GM21360 (cell line): ENCODE results near the gene LRWD1.
"Not testable (repeated sequence)": the region's sequence is repeated elsewhere in the genome, so short reads cannot be mapped to it uniquely, and the experiment has no call there.

ENCODE experiments used
- ATAC-seq: cut with Tn5 transposase; IDR thresholded peaks from one replicate; pipeline ENCODE4 v1.9.1; 2021; ENCODE audit warnings: mild to moderate bottlenecking, moderate library complexity; ENCODE audit not compliant: unreplicated experiment

Gene LRWD1

GRCh38 chr7:102439963-102440795, 24.6 kb upstream of the LRWD1 start:
- no peak for ATAC-seq

- peak; percentile 37 for ATAC-seq
Observed at GRCh38 chr7:102444961-102445673, 19.7 kb upstream of the LRWD1 start.

DNA sequence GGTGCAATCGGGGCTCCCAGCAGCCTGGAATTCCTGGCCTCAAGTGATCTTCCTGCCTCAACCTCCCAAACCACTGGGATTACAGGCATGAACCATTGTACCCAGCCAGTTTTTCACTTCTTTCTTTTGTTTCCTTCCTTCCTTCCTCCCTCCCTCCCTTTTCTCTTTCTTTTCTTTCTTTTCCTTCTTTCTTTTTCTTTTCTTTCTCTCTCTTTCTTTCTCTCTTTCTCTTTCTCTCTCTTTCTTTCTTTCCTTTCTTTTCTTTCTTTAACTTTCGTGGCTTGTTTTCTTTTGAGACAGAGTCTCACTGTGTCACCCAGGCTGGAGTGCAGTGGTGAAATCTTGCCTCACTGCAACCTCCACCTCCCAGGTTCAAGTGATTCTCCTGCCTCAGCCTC, 19.1 kb upstream of the LRWD1 start:
- no peak for ATAC-seq

DNA sequence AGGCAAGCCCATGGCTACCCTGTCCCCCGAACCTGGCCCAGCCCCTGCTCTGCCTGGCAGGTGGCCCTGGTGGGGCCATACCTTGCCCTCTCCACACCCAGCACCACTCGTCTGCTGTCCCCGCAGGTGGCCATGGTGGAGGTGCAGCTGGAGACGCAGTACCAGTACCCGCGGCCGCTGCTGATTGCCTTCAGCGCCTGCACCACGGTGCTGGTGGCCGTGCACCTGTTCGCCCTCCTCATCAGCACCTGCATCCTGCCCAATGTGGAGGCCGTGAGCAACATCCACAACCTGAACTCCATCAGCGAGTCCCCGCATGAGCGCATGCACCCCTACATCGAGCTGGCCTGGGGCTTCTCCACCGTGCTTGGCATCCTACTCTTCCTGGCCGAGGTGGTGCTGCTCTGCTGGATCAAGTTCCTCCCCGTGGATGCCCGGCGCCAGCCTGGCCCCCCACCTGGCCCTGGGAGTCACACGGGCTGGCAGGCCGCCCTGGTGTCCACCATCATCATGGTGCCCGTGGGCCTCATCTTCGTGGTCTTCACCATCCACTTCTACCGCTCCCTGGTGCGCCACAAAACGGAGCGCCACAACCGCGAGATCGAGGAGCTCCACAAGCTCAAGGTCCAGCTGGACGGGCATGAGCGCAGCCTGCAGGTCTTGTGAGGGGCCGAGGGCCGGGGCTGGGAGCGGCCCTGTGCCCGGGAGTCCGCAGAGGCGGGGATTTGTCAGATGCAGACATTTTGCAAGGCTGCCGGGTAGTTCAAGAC, 18.2 kb upstream of the LRWD1 start:
- no peak for ATAC-seq

DNA sequence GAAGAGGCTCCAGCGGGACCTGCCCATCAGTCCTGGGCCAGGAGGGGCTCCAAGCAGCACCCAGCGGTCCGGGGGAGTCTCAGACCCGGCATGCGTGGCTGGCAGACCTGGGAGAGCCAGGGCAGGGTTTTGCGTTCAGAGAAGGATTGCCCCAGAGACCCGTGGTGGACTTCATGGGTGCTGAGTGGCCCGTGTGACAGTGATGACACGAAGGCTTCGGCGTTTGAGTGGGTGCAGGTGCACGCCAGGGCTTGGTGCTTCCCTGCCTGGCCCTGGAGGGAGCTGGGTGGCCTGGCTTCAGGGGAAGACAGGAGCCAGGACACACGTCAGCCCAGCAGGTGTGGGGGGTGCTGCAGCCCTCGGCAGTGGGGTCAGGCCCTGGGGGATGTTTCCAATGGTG, 17.5 kb upstream of the LRWD1 start:
- no peak for ATAC-seq

- ATAC-seq, result no peak
Observed at GRCh38 chr7:102449136-102449535, 15.6 kb upstream of the LRWD1 start.

- no peak for ATAC-seq
Observed at GRCh38 chr7:102450242-102450641, 14.5 kb upstream of the LRWD1 start.

GRCh38 chr7:102451371-102452054, 13.3 kb upstream of the LRWD1 start:
- no peak for ATAC-seq

DNA sequence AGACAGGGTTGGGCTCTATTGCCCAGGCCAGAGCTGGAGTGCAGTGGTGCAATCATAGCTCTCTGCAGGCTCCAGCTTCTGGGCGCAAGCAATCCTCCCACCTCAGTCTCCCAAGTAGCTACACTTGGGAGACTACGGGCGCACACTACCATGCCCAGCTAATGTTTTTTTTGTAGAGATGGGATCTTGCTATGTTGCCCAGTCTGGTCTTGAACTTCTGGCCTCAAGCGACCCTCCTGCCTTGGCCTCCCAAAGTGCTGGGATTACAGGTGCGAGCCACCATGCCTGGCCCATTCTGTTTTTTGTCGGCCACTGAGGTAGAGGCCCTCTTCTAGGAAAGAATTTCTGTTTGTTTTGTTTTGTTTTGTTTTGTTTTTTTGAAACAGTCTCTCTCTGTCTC, 12.3 kb upstream of the LRWD1 start:
- ATAC-seq, result no peak

GRCh38 chr7:102453319-102453718, 11.5 kb upstream of the LRWD1 start:
- no peak for ATAC-seq

- no peak for ATAC-seq
Observed at GRCh38 chr7:102454468-102454867, 10.3 kb upstream of the LRWD1 start.

GRCh38 chr7:102454932-102455331, 9.9 kb upstream of the LRWD1 start:
- not testable (repeated sequence) for ATAC-seq

- no peak for ATAC-seq
Observed at GRCh38 chr7:102455596-102455995, 9.2 kb upstream of the LRWD1 start.

- ATAC-seq, result no peak
Observed at GRCh38 chr7:102456327-102456726, 8.5 kb upstream of the LRWD1 start.

DNA sequence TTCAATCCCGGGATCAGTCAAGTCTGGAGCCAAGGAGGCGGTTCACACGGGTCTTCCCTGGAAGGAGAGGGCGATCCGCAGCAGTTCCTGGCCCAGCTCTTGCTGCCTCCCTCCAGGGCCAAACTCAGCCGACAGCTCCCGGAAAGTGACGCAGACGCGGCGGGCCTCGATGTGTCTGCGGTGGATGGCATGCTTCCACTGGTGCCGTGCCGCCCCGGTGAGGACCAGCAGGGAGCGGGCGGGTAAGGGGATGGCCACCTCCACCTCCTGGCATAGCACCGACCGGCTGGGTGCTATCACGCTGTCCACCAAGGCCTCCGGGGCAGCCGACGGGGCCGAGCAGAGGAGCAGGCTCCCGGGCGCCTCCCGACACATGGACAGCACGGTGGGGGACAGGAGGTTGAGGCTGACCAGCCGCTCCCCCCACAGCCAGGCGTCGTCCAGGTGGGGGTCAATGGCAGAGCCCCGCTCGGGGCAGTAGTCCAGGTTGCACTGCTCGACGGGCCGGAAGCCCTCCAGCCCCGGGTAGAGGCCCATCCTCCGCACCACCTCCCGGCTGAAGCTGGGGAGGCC, 7.3 kb upstream of the LRWD1 start:
- ATAC-seq, result no peak

- no peak for ATAC-seq
Observed at GRCh38 chr7:102459221-102459844, 5.5 kb upstream of the LRWD1 start.

- ATAC-seq, result no peak
Observed at GRCh38 chr7:102460467-102460866, 4.3 kb upstream of the LRWD1 start.

- no peak for ATAC-seq
Observed at GRCh38 chr7:102463841-102464576, 775 bp upstream of the LRWD1 start.

- no peak for ATAC-seq
Observed at GRCh38 chr7:102466097-102466496, 1.3 kb downstream of the LRWD1 start.
